Thyroid gland (tissue), 4 donors: ENCODE data around the gene TRIM8.

Experiments
- CTCF ChIP-seq, 6 experiments: fragments of 200-600 bp in 3 of 6; fragments of 450-650 bp in 3 of 6; sonication (generic) in 3 of 6; IDR thresholded peaks; one replicate each; pipeline ENCODE4 v1.5.1; 2016 to 2019; ENCODE audit warnings: antibody characterized with exemption in 6 of 6, mild to moderate bottlenecking in 2 of 6, inconsistent platforms in 1 of 6, moderate library complexity in 1 of 6
- POLR2A ChIP-seq, 2 donors: fragments of 450-650 bp; IDR thresholded peaks; one replicate each; pipeline ENCODE4 v1.6.1; 2017; ENCODE audit warnings: antibody characterized with exemption in 2 of 2, mild to moderate bottlenecking in 2 of 2, moderate library complexity in 1 of 2

DNA sequence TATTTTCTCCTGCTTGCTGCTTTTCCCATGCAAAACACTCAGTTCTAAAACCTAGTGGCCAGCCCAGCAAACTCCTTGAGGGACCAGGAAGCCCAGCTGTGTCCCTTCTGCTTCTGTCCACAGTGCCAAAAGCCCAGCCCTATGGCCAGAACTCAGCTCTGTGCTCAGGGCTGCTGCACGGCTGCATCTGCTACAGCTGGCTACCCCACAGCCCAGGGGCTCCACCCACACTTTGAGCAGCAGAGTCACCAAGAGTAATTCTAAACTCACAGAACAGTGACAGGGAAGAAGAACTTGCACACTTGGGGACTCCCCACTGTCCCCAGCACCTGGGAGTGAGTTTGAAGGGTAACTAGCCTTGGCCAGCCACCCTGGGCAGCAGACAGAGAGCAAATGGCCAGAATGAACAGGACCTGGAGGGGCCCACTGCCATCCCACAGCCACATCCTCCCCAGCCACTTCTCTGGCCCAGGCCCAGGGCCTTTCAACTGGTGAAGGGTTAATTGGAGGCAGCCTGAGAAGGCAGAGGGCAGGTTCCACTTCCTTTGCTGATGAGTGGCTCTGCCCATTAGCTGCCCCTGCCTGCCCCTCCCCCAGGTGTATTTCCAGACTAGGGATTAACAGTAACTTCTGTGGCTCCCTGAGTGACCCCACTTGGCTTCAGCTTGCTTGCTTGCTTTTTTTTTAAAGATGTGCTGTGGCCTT, 28.1 kb upstream of the TRIM8 start:
- no peak for TF ChIP-seq CTCF (IDR thresholded peaks at IDR 0.05)
- no peak for TF ChIP-seq POLR2A (IDR thresholded peaks at IDR 0.05)
